ENCODE results near the gene CCT7. TPM values are rescaled to one million over a fixed set of nuclear protein-coding genes. Genes with fewer than 3 reads are reported as not detected.

CCT7 gene
- total and polyA plus RNA-seq, 2 donors (not counting 3 experiments of a cell fraction or from before 2014, with no cell fraction given), result 343 to 362 TPM

DNA sequence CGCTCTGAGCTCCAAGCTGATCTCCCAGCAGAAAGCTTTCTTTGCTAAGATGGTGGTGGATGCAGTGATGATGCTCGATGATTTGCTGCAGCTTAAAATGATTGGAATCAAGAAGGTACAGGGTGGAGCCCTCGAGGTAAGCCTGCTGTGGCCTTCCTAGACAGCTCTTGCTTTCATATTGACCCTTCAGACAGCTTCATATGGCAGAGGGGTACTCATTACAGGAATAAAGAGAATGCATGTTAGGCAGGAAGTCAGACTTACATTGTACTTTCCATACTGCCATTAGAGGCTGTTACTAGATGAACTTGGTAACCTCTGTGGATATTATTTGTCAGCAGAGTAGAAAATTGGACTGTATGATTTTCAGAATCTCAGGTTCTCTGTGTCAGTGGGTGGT, 10.5 kb downstream of the CCT7 start:
- DNase-seq (ENCODE audit: low read depth, low spot score), result no peak
- Histone ChIP-seq H4K20me1 (replicated peaks; ENCODE audit: control insufficient read depth, extremely low read depth, insufficient read depth, low read length) (peaks cover 6% of the 10 kb centered on the region), H3K27ac (ENCODE audit: insufficient read depth, low read depth, low read length) (no peak overlapping the region), H3K4me1 (ENCODE audit: control insufficient read depth, extremely low read depth, insufficient read depth, low read length) (peaks cover 8% of the 10 kb centered on the region), H3K36me3 (ENCODE audit: control insufficient read depth in 2 of 2, extremely low read depth in 1 of 2, insufficient read depth in 2 of 2, low read length in 2 of 2) (peaks cover 42% of the 10 kb centered on the region in 2 experiments), H3K79me2 (ENCODE audit: control insufficient read depth, insufficient read depth, low read length) (peaks cover 51% of the 10 kb centered on the region), H3K4me3 (replicated peaks in 1 of 3; ENCODE audit: insufficient read depth in 1 of 3, low read depth in 1 of 3, low read length in 3 of 3) (no peak overlapping the region), H3K9me1 (replicated peaks; ENCODE audit: control insufficient read depth, extremely low read depth, insufficient read depth, low read length) (no peaks in the 10 kb centered on the region), H3K9ac (replicated peaks; ENCODE audit: extremely low read depth, insufficient read depth, low read length) (no peak overlapping the region), H3K9me3 (replicated peaks; ENCODE audit: control insufficient read depth, insufficient read depth, low read length) (no peaks in the 10 kb centered on the region), H2AFZ (ENCODE audit: low read depth, low read length) (no peak overlapping the region), H3K27me3 (ENCODE audit: control insufficient read depth in 2 of 2, insufficient read depth in 2 of 2, low read length in 2 of 2) (no peaks in the 10 kb centered on the region), H3K4me2 (ENCODE audit: insufficient read depth, low read length) (no peak overlapping the region)
- TF ChIP-seq JUN (IDR thresholded peaks at IDR 0.05; ENCODE audit: borderline replicate concordance, insufficient read depth, insufficient read length, low read depth) (no peak), POLR2AphosphoS5 (IDR thresholded peaks at IDR 0.05; ENCODE audit: insufficient read depth, low read depth, low read length) (no peak), EZH2 (IDR thresholded peaks at IDR 0.05; ENCODE audit: borderline replicate concordance, low read depth, low read length, severe bottlenecking) (no peak)
- TF ChIP-seq, protein P1, sequence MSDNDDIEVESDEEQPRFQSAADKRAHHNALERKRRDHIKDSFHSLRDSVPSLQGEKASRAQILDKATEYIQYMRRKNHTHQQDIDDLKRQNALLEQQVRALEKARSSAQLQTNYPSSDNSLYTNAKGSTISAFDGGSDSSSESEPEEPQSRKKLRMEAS (IDR thresholded peaks at IDR 0.05; ENCODE audit: insufficient read depth, insufficient read length), result no peak
- TF ChIP-seq, protein P2, sequence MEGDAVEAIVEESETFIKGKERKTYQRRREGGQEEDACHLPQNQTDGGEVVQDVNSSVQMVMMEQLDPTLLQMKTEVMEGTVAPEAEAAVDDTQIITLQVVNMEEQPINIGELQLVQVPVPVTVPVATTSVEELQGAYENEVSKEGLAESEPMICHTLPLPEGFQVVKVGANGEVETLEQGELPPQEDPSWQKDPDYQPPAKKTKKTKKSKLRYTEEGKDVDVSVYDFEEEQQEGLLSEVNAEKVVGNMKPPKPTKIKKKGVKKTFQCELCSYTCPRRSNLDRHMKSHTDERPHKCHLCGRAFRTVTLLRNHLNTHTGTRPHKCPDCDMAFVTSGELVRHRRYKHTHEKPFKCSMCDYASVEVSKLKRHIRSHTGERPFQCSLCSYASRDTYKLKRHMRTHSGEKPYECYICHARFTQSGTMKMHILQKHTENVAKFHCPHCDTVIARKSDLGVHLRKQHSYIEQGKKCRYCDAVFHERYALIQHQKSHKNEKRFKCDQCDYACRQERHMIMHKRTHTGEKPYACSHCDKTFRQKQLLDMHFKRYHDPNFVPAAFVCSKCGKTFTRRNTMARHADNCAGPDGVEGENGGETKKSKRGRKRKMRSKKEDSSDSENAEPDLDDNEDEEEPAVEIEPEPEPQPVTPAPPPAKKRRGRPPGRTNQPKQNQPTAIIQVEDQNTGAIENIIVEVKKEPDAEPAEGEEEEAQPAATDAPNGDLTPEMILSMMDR (IDR thresholded peaks at IDR 0.05; ENCODE audit: extremely low read depth in 1 of 2, insufficient read depth in 1 of 2, low read depth in 1 of 2, low read length in 2 of 2), result no peak
- ChIA-PET POLR2A (interaction anchor here (1.0 kb wide), 1 partner anchor 9 kb away, joined by 3 read pairs; no protein-coding TSS in a partner anchor), CTCF (no interaction called here)
- no TSS peak for BruUV-seq (replicated peaks)
- no peak for FAIRE-seq
- intact Hi-C loops (cut with micrococcal nuclease), result no loop called here
- dilution Hi-C loops (cut with MboI; ENCODE audit: extremely low pct_ligation_motif_present, low sequenced_read_pairs), result no loop called here

DNA sequence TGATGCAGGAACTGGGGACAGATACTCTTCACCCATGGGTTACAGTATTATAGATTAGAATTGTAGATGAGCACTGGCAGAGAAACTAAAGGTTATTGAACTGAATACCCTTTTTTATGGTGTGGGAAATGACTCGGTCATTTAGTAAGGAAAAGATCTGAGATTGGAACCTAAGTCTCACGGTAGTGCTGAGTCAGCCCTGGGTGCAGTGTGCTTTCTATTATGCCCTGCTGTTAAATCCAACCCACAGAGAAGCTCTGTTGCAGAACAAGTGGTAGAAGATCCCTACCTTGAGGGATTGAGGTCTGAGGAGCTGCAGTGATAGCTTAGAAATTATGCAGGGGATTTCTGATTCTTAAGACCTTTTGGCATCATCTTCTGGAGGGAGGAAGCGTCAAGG, 12.7 kb downstream of the CCT7 start:
- no TSS peak for BruUV-seq (replicated peaks)
- no peak for DNase-seq (ENCODE audit: low read depth, low spot score)
- Histone ChIP-seq H4K20me1 (replicated peaks; ENCODE audit: control insufficient read depth, extremely low read depth, insufficient read depth, low read length) (peaks cover 6% of the 10 kb centered on the region), H3K4me3 (replicated peaks in 1 of 3; ENCODE audit: insufficient read depth in 1 of 3, low read depth in 1 of 3, low read length in 3 of 3) (no peak overlapping the region), H3K79me2 (ENCODE audit: control insufficient read depth, insufficient read depth, low read length) (peaks cover 31% of the 10 kb centered on the region), H3K4me1 (ENCODE audit: control insufficient read depth, extremely low read depth, insufficient read depth, low read length) (no peaks in the 10 kb centered on the region), H3K9me3 (replicated peaks; ENCODE audit: control insufficient read depth, insufficient read depth, low read length) (no peaks in the 10 kb centered on the region), H3K27me3 (ENCODE audit: control insufficient read depth in 2 of 2, insufficient read depth in 2 of 2, low read length in 2 of 2) (no peaks in the 10 kb centered on the region), H3K9me1 (replicated peaks; ENCODE audit: control insufficient read depth, extremely low read depth, insufficient read depth, low read length) (no peaks in the 10 kb centered on the region), H3K36me3 (ENCODE audit: control insufficient read depth in 2 of 2, extremely low read depth in 1 of 2, insufficient read depth in 2 of 2, low read length in 2 of 2) (peaks cover 46 to 61% of the 10 kb centered on the region in 2 experiments), H3K27ac (ENCODE audit: insufficient read depth, low read depth, low read length) (no peak overlapping the region), H2AFZ (ENCODE audit: low read depth, low read length) (no peak overlapping the region), H3K4me2 (ENCODE audit: insufficient read depth, low read length) (no peak overlapping the region), H3K9ac (replicated peaks; ENCODE audit: extremely low read depth, insufficient read depth, low read length) (no peak overlapping the region)
- no peak for FAIRE-seq
- dilution Hi-C loops (cut with MboI; ENCODE audit: extremely low pct_ligation_motif_present, low sequenced_read_pairs), result no loop called here
- ChIA-PET POLR2A (no interaction called here), CTCF (interaction anchor here (1.6 kb wide), 1 partner anchor 11 kb away, joined by 6 read pairs; no protein-coding TSS in a partner anchor)
- TF ChIP-seq GATA2 (IDR thresholded peaks at IDR 0.05; ENCODE audit: insufficient read depth, insufficient read length, low read depth, low read length) (no peak), MYC (IDR thresholded peaks at IDR 0.05; ENCODE audit: low read depth, low read length) (no peak), FOS (IDR thresholded peaks at IDR 0.05; ENCODE audit: borderline replicate concordance, insufficient read depth, low read length) (no peak), EZH2 (IDR thresholded peaks at IDR 0.05; ENCODE audit: borderline replicate concordance, low read depth, low read length, severe bottlenecking) (no peak), JUN (IDR thresholded peaks at IDR 0.05; ENCODE audit: borderline replicate concordance, insufficient read depth, insufficient read length, low read depth) (no peak), POLR2A (IDR thresholded peaks at IDR 0.05; ENCODE audit: low read depth, low read length) (no peak), POLR2AphosphoS5 (IDR thresholded peaks at IDR 0.05; ENCODE audit: insufficient read depth, low read depth, low read length) (no peak)
- TF ChIP-seq, protein P2 (IDR thresholded peaks at IDR 0.05; ENCODE audit: extremely low read depth in 1 of 2, insufficient read depth in 1 of 2, low read depth in 1 of 2, low read length in 2 of 2), result no peak
- TF ChIP-seq, protein P1 (IDR thresholded peaks at IDR 0.05; ENCODE audit: insufficient read depth, insufficient read length), result no peak
- intact Hi-C loops (cut with micrococcal nuclease), result no loop called here

Data from endothelial cell of umbilical vein (primary cell).